ENCODE data around the gene APEX2.

GRCh38 chrX:54995621-54996020 lies 4.5 kb upstream of the APEX2 start:
- TF ChIP-seq CTCF (conservative IDR thresholded peaks at IDR 0.05 in 1 of 2, IDR thresholded peaks at IDR 0.05 in 1 of 2; ENCODE audit: extremely low read depth in 1 of 2, insufficient read depth in 1 of 2, low read depth in 1 of 2, low read length in 2 of 2) (no peak), EZH2 (IDR thresholded peaks at IDR 0.05; ENCODE audit: borderline replicate concordance, low read length) (no peak)
